HG02840 (cell line): ENCODE results near the gene ZNF212.

Experiments
- ATAC-seq: cut with Tn5 transposase; IDR thresholded peaks from one replicate; pipeline ENCODE4 v1.9.1; 2021; ENCODE audit warnings: mild to moderate bottlenecking, moderate library complexity, moderate number of reproducible peaks; ENCODE audit not compliant: unreplicated experiment, low FRiP score

ZNF212 gene

GRCh38 chr7:149304006-149304405 is 64.6 kb downstream of the ZNF212 start:
- ATAC-seq, result no peak
